ENCODE results near the gene DNAJB6. TPM values are rescaled to one million over a fixed set of nuclear protein-coding genes. Genes with fewer than 3 reads are reported as not detected.

DNAJB6 gene
- total and polyA plus RNA-seq, 9 donors, result 79.0 to 154 (median 89.2) TPM

- DNase-seq, result no peak
- Histone ChIP-seq H3K9me3 (no peaks in the 10 kb centered on the region), H3K27me3 (no peaks in the 10 kb centered on the region), H3K27ac (no peak overlapping the region), H3K4me1 (ENCODE audit: insufficient read depth) (no peaks in the 10 kb centered on the region), H3K4me3 (no peak overlapping the region), H3K36me3 (no peaks in the 10 kb centered on the region)
- intact Hi-C loops (cut with DNase I), result no loop called here
- 87 to 90% (median 88%) methylated on average over 18 to 19 of the region's 19 CpGs for WGBS, 3 donors
- no peak for TF ChIP-seq POLR2A (IDR thresholded peaks at IDR 0.05)
- no peak for TF ChIP-seq EP300 (IDR thresholded peaks at IDR 0.05)
- TF ChIP-seq CTCF (IDR thresholded peaks at IDR 0.05), result no peak
Measured at GRCh38 chr7:157411580-157411979, 74.8 kb downstream of the DNAJB6 start.

GRCh38 chr7:157412021-157412443 lies 75.2 kb downstream of the DNAJB6 start:
- TF ChIP-seq CTCF (IDR thresholded peaks at IDR 0.05), result no peak
- TF ChIP-seq EP300 (IDR thresholded peaks at IDR 0.05), result no peak
- TF ChIP-seq POLR2A (IDR thresholded peaks at IDR 0.05), result no peak
- H3K4me1 ChIP-seq (ENCODE audit: insufficient read depth), result no peaks in the 10 kb centered on the region
- H3K36me3 ChIP-seq, result no peaks in the 10 kb centered on the region
- H3K4me3 ChIP-seq, result no peak overlapping the region
- intact Hi-C loops (cut with DNase I), result no loop called here
- no peak for DNase-seq
- H3K27me3 ChIP-seq, result no peaks in the 10 kb centered on the region
- WGBS, 3 donors, result 93 to 98% (median 96%) methylated on average over 11 of the region's 11 CpGs
- H3K9me3 ChIP-seq, result no peaks in the 10 kb centered on the region
- no peak overlapping the region for H3K27ac ChIP-seq

GRCh38 chr7:157412491-157413180 lies 75.8 kb downstream of the DNAJB6 start:
- TF ChIP-seq CTCF (IDR thresholded peaks at IDR 0.05), result no peak
- no peak for TF ChIP-seq EP300 (IDR thresholded peaks at IDR 0.05)
- no peak for TF ChIP-seq POLR2A (IDR thresholded peaks at IDR 0.05)
- 66 to 79% (median 74%) methylated on average over 26 of the region's 26 CpGs for WGBS, 3 donors
- Histone ChIP-seq H3K9me3 (no peaks in the 10 kb centered on the region), H3K4me3 (no peak overlapping the region), H3K36me3 (no peaks in the 10 kb centered on the region), H3K27ac (no peak overlapping the region), H3K4me1 (ENCODE audit: insufficient read depth) (no peaks in the 10 kb centered on the region), H3K27me3 (no peaks in the 10 kb centered on the region)
- no peak for DNase-seq
- intact Hi-C loops (cut with DNase I), result no loop called here

- TF ChIP-seq POLR2A (IDR thresholded peaks at IDR 0.05), result no peak
- no peak for TF ChIP-seq CTCF (IDR thresholded peaks at IDR 0.05)
- no peak for TF ChIP-seq EP300 (IDR thresholded peaks at IDR 0.05)
- Histone ChIP-seq H3K4me3 (no peak overlapping the region), H3K27ac (no peak overlapping the region), H3K36me3 (no peaks in the 10 kb centered on the region), H3K9me3 (no peaks in the 10 kb centered on the region), H3K27me3 (no peaks in the 10 kb centered on the region), H3K4me1 (ENCODE audit: insufficient read depth) (no peaks in the 10 kb centered on the region)
- intact Hi-C loops (cut with DNase I), result no loop called here
- 96 to 97% (median 97%) methylated on average over 48 to 49 of the region's 49 CpGs for WGBS, 3 donors
- DNase-seq, result no peak
Measured at GRCh38 chr7:157413881-157414701, 77.3 kb downstream of the DNAJB6 start.
